GM21381 (cell line): ENCODE results near the gene RILP.

Experiments used
- ATAC-seq: cut with Tn5 transposase; IDR thresholded peaks from one replicate; pipeline ENCODE4 v1.9.1; 2021; ENCODE audit warnings: mild to moderate bottlenecking, moderate library complexity; ENCODE audit not compliant: unreplicated experiment

The RILP gene

GRCh38 chr17:1629504-1630310 is 20.0 kb downstream of the RILP start:
- no peak for ATAC-seq

- peak; percentile 50 for ATAC-seq
Measured at GRCh38 chr17:1628856-1629503, 20.7 kb downstream of the RILP start.

- peak; percentile 53 for ATAC-seq
Measured at GRCh38 chr17:1627982-1628855, 21.4 kb downstream of the RILP start, which contains the start of gene SLC43A2. SLC43A2 (minus strand) TSS chr17:1628834; CDS start chr17:1627874, 960 bp downstream.

- no peak for ATAC-seq
Measured at GRCh38 chr17:1627182-1627981, 22.3 kb downstream of the RILP start.

- no peak for ATAC-seq
Measured at GRCh38 chr17:1626333-1626732, 23.3 kb downstream of the RILP start.

- no peak for ATAC-seq
Measured at GRCh38 chr17:1625581-1625980, 24.1 kb downstream of the RILP start.

GRCh38 chr17:1625053-1625452 is 24.6 kb downstream of the RILP start:
- no peak for ATAC-seq

- ATAC-seq, result no peak
Measured at GRCh38 chr17:1624650-1625049, 25.0 kb downstream of the RILP start.

GRCh38 chr17:1623057-1623630 is 26.5 kb downstream of the RILP start:
- no peak for ATAC-seq

GRCh38 chr17:1621273-1621954 is 28.3 kb downstream of the RILP start:
- no peak for ATAC-seq

- no peak for ATAC-seq
Measured at GRCh38 chr17:1620486-1620885, 29.2 kb downstream of the RILP start.

- no peak for ATAC-seq
Measured at GRCh38 chr17:1617620-1618174, 32.0 kb downstream of the RILP start.

- ATAC-seq, result no peak
Measured at GRCh38 chr17:1616101-1616500, 33.6 kb downstream of the RILP start.

- ATAC-seq, result no peak
Measured at GRCh38 chr17:1612400-1612799, 37.3 kb downstream of the RILP start.

- ATAC-seq, result no peak
Measured at GRCh38 chr17:1611715-1612114, 38.0 kb downstream of the RILP start.

GRCh38 chr17:1608676-1609075 is 41.0 kb downstream of the RILP start:
- ATAC-seq, result no peak

- no peak for ATAC-seq
Measured at GRCh38 chr17:1607971-1608320, 41.7 kb downstream of the RILP start.

GRCh38 chr17:1606352-1606985 is 43.2 kb downstream of the RILP start:
- no peak for ATAC-seq
